Fibroblast of the aortic adventitia (primary cell): ENCODE results near the gene PAX5. TPM values are rescaled to one million over a fixed set of nuclear protein-coding genes. Genes with fewer than 3 reads are reported as not detected.
A peak's percentile ranks its signal among the peaks of the same experiment; 100 is the strongest.

Experiments
- DNase-seq: peaks from one replicate; pipeline ENCODE4 v3.0.0-alpha.2; 2010; ENCODE audit warnings: low read depth
- H3K4me3 ChIP-seq: 2 replicates; pipeline ENCODE4 v1.5.1; 2011; ENCODE audit warnings: low read depth, mild to moderate bottlenecking, control low read depth, low read length, moderate library complexity
- CTCF ChIP-seq: IDR thresholded peaks from 2 replicates; pipeline ENCODE4 v1.5.1; 2011; ENCODE audit warnings: mild to moderate bottlenecking, low read length, control low read depth, inconsistent platforms; ENCODE audit not compliant: insufficient read depth
- total RNA-seq: library from RNA; depleted of rRNA; stranded (reverse); fragments of >200 nt; gene quantifications from 2 replicates; pipeline ENCODE4 v1.2.3, GENCODE V29; 2012; ENCODE audit warnings: low replicate concordance

The PAX5 gene
- total RNA-seq, 1 donor = not detected

- H3K4me3 ChIP-seq = peak overlapping the region; percentile 62
- TF ChIP-seq CTCF = no peak
- DNase-seq = no peak
Measured at GRCh38 chr9:37036371-37036775, 2.3 kb upstream of the PAX5 start.

- DNase-seq = peak; percentile 31
- TF ChIP-seq CTCF = no peak
- H3K4me3 ChIP-seq = no peak overlapping the region
Measured at GRCh38 chr9:37035648-37036370, 1.7 kb upstream of the PAX5 start.

GRCh38 chr9:37034938-37035647, 1.0 kb upstream of the PAX5 start:
- no peak for TF ChIP-seq CTCF
- DNase-seq = no peak
- H3K4me3 ChIP-seq = no peak overlapping the region

- no peak for DNase-seq
- no peak for TF ChIP-seq CTCF
- H3K4me3 ChIP-seq = no peak overlapping the region
Measured at GRCh38 chr9:37034305-37034937, 353 bp upstream of the PAX5 start.

- DNase-seq = no peak
- no peak for TF ChIP-seq CTCF
- H3K4me3 ChIP-seq = no peak overlapping the region
Measured at GRCh38 chr9:37033141-37033540, 927 bp downstream of the PAX5 start.

- no peak for TF ChIP-seq CTCF
- no peak for DNase-seq
- H3K4me3 ChIP-seq = no peak overlapping the region
Measured at GRCh38 chr9:37032713-37033112, 1.4 kb downstream of the PAX5 start.
